ENCODE data around the gene ARNT2.

DNA sequence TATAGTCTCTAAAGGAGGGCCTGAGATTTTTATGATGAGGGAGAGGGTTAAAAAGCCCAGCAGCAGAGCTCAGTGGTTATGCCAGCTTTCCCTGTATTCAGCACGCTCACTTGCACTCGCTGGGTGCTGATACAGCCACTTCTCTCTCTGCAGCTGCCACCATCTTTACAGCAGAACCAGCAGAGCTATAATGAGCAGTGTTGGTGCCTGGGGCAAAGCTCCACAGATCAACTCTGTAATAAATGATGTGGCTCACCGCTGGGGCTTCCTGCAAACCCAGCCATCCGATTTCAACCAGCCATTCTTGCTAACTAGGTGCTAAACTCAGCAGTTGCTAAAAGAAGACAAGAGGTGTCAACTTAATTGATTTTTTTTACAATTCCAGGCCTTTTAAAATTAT is 48.0 kb downstream of the ARNT2 start:
- TF ChIP-seq, protein P1, sequence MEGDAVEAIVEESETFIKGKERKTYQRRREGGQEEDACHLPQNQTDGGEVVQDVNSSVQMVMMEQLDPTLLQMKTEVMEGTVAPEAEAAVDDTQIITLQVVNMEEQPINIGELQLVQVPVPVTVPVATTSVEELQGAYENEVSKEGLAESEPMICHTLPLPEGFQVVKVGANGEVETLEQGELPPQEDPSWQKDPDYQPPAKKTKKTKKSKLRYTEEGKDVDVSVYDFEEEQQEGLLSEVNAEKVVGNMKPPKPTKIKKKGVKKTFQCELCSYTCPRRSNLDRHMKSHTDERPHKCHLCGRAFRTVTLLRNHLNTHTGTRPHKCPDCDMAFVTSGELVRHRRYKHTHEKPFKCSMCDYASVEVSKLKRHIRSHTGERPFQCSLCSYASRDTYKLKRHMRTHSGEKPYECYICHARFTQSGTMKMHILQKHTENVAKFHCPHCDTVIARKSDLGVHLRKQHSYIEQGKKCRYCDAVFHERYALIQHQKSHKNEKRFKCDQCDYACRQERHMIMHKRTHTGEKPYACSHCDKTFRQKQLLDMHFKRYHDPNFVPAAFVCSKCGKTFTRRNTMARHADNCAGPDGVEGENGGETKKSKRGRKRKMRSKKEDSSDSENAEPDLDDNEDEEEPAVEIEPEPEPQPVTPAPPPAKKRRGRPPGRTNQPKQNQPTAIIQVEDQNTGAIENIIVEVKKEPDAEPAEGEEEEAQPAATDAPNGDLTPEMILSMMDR (IDR thresholded peaks at IDR 0.05) = no peak
- TF ChIP-seq POLR2A (IDR thresholded peaks at IDR 0.05) = no peak
